Superior temporal gyrus (tissue), 1 donor: Measurements from ENCODE around the gene FRMD8.

ENCODE experiments used
- DNase-seq: peaks from one replicate; pipeline ENCODE4 v3.0.0-alpha.2; 2016; ENCODE audit errors: extremely low spot score

FRMD8 gene

GRCh38 chr11:65376138-65376713, 10.2 kb upstream of the FRMD8 start:
- DNase-seq, result no peak

GRCh38 chr11:65377036-65377435, 9.4 kb upstream of the FRMD8 start:
- no peak for DNase-seq

DNA sequence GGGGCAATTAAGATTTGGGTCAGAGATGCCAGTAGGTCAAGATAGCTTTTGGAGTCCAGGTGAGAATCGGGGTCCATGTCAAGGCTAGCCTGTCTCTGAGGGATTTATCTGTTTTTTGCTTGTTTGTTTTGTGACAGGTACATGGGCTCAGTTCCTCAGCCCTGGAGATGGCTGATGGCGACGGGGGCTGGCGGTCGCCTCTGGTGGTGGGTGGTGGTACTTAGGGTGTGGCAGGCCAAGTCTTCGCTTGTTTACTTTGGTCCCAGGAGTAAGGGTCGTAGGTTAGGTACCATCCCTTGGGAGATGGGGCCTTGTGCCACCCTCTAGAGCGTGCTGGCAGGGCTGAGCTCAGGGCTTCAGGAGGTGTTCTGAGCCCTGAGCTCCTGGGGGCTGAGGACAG, 8.7 kb upstream of the FRMD8 start:
- no peak for DNase-seq

- DNase-seq, result no peak
These were observed 8.1 kb upstream of the FRMD8 start for GRCh38 chr11:65378208-65378927.

DNA sequence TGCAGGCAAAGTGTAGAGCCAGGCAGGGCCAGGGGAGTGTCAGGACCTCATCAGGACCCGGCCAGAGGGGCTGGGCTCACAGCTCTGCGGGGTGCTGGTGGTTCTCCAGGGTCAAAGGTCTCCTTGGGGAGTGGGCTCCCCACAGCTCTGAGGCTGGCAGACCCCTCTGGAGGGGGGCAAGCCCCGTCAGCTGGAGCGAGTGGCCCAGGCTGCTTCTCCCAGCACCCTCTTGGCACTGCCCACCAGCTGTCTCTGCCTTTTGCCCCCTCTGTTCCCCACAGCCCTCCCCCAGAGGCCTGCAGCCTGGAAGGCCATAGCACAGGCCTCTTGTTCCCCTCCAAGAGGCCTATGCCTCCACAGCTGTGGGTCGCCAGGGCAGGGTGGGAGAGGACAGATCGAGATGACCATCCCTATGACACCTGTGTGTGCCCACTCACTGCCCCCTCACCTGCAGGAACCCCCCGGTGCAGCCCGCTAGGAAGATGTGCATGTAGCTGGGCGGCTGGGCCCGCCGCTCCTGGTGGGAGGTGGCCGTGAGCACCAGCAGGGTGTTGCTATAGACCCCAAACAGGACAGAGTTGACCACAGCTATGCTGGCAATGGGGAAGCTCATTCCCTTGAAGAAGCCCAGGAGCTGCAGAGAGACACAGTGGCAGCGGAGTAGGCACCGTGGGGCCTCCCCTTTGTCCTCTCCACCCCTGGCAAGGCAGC, 7.4 kb upstream of the FRMD8 start:
- DNase-seq, result no peak

DNA sequence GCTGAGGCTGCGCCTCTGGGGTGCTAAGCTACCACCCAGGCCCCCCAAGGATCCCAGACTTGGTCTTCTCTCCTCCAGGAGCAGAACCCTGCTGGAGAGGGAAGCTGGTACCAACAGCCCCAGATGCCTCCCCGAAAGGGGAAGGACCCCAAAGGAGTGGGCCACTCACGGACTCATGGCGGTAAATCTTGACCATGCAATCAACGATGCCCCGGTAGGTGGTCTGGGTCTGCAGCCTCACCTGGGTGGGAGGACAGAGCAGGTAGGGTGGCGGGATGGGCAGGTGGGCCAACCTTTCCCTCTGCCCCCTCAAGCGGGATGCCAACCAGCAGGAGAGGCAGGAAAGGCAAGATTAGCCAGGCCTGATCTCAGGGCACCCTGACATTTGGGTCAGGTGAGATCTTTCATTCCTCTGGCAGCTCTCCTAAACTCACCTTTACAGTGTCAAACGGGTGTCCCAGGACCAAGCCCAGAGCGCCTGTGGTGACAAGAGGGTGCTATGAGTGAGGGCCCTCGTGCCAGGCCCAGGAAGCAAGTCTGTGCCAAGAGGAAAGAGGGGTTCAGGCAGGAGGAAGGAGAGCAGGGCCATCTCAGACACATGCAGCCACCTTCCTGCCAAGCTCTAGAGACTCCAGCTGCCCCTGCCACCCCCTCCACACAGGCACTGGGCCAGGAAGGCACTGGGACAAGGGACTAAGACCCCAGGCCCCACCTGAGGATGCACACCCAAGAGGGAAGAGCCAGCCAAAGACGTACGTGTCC, 6.6 kb upstream of the FRMD8 start:
- no peak for DNase-seq

- DNase-seq, result no peak
These were observed 5.8 kb upstream of the FRMD8 start for GRCh38 chr11:65380460-65381119.

- DNase-seq, result peak; percentile 18
These were observed 4.8 kb upstream of the FRMD8 start for GRCh38 chr11:65381716-65382032.

DNA sequence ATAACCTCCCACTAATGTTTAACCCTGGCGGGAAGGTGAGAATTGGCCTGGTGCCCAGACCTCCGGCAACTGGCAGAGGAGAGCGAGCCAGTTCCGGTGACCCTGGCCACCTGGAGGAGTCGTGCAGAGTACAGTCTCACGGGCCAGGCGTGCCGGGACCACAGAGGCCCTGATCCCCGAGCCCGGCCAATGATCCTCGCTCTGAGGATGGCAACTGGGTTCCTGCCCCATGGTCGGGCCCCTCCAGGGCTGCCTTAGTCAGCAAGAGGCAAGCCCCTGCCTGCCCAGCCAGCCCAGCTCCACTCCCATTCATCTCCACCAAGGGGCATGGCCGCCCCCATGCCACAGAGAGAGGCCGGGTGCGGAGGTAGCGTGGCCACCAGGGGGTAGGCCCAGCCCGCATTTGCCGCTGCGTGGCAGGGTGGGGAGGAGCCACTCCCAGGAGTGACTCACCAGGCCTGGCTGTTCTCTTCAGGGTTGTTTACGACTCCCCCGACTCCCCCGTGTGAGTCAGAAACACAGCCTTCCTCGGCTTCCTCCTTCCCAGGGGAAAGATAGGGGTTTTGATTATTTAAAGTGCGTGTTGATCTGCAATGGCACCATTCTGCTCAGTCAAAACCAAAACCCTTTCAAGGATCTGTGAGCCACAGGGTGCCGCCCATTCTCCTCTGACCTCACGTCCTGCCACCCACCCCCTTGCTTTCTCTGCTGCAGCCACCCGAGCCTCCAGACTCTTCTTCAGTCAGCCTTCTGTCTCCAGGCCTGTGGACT, 4.2 kb upstream of the FRMD8 start, which contains the start of gene SLC25A45:
Gene SLC25A45, minus strand, starts transcription at position 614 of the 771 bp plus-strand sequence. CDS start 695 bp downstream, outside the sequence.
- DNase-seq, result peak; percentile 93

DNA sequence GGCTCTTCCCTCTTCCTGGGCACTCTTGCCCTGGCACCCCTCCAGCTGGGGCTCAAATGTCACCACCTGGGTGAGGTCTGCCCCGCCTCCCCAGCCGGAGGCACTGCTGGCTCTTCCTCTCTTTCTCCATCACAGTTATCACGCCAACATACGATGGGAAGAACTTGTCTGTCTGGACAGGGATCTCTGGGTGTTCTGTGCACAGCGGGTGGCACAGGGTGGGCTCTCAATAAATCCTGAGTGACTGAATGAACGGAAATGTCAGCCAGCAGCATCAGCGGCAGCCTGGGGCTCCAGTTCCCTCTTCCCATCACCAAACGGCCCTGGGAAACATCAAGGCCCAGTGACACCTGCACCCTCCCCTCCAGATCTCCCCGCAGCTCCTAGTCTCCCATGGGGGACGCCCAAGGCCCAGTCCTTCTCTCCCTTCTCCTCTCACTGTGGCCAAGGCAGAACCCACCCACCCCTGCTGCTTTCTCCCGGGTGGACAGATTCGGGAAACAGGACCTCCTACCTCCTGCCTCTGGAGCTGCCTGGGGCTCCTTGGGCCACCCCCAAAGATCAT, 3.6 kb upstream of the FRMD8 start:
- DNase-seq, result no peak

GRCh38 chr11:65383778-65384177, 2.7 kb upstream of the FRMD8 start:
- no peak for DNase-seq

DNA sequence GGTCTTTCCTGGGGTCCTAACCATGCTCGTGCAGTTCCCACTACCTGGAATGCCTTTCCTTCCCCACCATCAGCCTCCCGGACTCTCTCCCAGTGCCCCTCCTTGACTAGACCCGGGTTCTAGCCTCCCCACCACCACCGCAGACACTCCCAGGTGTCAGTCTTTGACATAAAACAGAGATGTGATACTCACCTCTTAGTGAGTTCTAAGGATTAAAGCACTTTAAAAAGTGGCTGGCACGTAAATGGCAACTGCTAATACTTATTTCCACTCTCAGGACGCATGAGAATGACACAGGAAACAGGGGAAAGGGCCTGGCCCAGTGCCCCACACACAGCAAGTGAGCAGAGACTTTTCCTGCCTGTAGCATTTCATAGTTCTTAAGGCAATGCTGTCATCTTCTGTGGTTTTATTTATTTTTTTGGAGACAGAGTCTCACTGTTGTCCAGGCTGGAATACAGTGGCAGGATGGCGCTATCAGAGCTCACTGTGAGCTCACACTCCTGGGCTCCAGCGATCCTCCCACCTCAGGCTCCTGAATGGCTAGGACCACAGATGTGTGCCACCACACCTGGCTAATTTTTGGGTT, 2.0 kb upstream of the FRMD8 start:
- no peak for DNase-seq

GRCh38 chr11:65388731-65389130, 2.3 kb downstream of the FRMD8 start:
- DNase-seq, result no peak

DNA sequence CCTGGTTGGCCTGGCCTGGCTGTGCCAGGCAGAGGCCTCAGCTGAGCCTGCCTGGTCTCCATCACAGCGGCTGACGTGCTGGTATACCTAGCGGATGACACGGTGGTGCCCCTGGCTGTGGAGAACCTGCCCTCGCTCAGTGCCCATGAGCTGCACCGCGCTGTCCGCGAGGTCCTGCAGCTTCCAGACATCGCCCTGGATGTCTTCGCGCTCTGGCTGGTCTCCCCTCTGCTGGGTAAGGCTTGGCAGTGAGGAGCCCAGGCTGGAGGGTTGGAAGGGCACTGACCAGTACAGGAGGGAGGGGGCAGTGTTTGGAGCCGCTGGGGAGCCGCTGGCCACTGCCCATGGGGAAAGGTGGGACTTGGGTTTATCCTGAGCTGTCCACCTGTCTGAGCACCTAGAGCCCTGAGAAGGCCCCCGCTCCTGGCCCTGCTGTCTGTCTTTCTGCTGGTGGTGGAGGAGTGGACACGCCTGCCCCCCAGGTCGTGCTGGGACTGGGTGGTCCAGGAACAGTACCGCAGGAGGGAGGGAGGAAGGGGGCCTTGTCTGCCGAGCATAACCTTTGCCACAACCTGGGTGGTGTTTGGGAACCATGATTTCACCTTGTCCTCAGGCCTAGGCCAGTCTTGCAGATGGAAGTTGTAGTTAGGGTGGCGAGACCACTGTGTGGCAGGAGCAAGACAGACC, 3.0 kb downstream of the FRMD8 start:
- no peak for DNase-seq

DNA sequence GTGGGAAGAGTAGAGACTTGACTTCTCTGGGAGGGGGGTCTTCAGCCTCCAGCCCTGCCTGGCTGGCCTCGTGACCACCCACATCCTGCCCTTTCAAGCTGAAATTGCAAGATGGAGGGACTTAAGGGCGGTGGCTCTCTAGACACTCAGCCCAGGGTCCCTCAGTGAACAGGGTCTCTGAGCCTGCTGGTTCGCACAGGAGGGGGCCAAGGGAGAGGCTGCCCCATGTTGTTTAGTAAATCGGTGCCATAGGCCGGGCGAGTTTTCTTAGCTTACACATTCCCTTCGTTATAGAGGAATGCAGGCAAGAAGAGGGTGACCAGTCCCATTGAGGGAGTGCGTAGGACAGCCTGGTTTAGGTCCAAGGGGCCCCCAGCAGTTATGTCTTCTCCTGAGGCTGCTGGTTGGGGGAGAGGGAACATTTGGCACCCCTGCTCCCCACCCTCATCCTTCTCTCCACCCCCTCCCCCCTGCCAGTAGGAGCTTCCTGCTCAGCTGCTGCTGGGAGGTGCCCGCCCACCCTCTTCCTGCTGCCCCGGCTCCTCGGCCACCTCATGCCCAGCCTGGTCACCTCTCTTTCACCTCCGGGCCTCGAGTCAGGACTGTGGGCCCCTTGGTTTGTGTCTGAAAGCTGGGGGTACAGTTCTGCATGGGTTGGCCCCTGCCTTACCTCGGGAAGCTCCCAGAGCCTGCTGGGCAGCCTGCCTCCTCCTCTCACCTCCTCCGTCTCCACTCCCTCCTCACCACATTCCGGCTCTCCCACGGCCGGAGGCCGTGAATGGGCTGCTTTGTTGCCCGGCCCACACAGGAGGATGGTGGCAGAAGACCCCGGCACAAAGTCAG, 3.9 kb downstream of the FRMD8 start:
- no peak for DNase-seq

DNA sequence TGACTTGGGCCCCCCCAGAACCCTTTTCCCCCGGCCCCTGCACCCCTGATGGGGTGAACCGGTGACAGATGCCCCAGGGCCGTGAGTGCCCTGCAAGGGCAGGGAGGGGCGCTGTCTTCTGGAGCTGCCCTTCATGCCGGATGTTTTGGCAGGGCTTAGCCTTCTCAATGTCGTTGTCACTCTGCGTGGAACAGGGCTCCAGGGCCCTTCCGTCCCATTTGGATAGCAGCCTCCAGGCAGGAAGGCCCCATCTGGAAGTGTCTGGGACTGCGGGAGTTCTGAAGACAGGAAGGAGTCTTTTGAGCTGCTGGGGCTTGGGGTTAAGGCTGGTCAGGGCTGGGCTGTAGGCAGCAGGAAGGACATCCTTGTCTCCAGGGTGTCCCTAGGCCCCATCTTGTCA, 4.6 kb downstream of the FRMD8 start:
- DNase-seq, result peak; percentile 16

DNA sequence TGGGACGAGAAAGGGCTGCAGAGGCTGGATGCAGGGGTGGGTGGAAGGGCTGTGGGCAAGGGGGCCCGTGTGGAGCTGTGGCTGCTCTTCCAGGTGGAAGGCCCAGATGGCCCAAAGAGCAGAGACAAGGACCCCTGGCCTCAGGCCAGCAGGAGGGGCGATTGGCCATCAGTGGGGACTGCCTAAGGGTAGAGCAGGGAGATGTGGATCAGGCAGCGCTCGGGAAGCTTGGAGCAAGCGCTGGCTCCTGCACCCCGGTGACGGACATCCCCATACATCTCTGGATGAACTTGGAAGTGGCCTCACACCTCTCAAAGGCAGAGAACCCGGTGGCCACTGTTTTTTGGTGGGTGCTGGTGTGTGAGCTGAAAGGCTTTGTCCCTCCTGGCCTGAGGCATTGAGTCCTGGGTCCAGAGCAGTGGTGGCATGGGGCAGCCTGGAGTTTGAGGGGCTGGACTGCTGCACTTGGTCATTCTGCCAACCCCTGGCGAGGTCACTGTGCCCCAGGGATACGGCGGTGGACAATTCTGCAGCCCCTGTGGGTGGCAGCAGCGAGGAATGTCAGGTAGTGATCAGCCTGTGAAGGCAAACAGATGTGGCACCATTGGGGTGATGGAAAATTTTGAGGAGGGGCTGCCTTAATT, 5.9 kb downstream of the FRMD8 start:
- no peak for DNase-seq

DNA sequence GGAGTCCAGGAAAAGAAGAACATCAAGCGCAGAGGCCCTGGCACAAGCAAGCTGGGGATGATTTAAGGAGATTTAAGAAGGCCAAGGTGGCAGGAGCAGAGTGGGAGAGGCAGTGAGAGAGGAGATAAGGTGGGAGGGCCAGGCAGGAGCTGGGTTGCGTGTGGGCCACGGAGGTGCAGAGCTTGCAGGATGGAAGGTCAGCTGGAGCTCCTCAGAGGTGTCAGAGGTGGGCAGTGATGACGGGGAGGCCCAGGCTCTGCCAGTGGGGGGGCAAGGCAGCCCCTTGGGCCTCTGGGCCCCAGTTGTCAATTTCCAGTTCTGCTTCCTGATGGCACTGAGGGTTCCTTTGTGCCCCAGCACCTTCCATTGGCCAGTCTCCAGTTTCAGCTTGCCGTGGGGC, 6.5 kb downstream of the FRMD8 start:
- no peak for DNase-seq
